Measurements from ENCODE around the gene PFN4. TPM values are rescaled to one million over a fixed set of nuclear protein-coding genes. Genes with fewer than 3 reads are reported as not detected.

Gene PFN4
- total and polyA plus RNA-seq, 9 of the 15 experiments (the other 6 are each of a cell fraction or from before 2014, with no cell fraction given) = 0.07 to 0.54 (median 0.31) TPM; not detected in 2

GRCh38 chr2:24075915-24076848, 47.0 kb downstream of the PFN4 start, which contains the start of gene SF3B6 (continued):
- TF ChIP-seq, protein P1, sequence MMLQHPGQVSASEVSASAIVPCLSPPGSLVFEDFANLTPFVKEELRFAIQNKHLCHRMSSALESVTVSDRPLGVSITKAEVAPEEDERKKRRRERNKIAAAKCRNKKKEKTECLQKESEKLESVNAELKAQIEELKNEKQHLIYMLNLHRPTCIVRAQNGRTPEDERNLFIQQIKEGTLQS (IDR thresholded peaks at IDR 0.05) = peak; percentile 39; the same call in 1 of the 2 replicates
- TF ChIP-seq, protein P1 (CRISPR knock-in tag; conservative IDR thresholded peaks at IDR 0.05) = no peak
- TF ChIP-seq MYC (IDR thresholded peaks at IDR 0.05; ENCODE audit: low read depth, low read length) = peak; percentile 85
- peak; percentile 89 for TF ChIP-seq MYC (CRISPR knock-in tag; IDR thresholded peaks at IDR 0.05; ENCODE audit: borderline replicate concordance, low read depth)
- TF ChIP-seq POLR2AphosphoS2 (IDR thresholded peaks at IDR 0.05; ENCODE audit: low read length) = peak; percentile 70; the same call in 1 of the 2 replicates
- peak; percentile 84 for TF ChIP-seq HNRNPLL (IDR thresholded peaks at IDR 0.05; ENCODE audit: low read depth, low read length, poor library complexity, severe bottlenecking)
- peak; percentile 68 to 84 for TF ChIP-seq MNT (conservative IDR thresholded peaks at IDR 0.05)
- TF ChIP-seq, protein P2, sequence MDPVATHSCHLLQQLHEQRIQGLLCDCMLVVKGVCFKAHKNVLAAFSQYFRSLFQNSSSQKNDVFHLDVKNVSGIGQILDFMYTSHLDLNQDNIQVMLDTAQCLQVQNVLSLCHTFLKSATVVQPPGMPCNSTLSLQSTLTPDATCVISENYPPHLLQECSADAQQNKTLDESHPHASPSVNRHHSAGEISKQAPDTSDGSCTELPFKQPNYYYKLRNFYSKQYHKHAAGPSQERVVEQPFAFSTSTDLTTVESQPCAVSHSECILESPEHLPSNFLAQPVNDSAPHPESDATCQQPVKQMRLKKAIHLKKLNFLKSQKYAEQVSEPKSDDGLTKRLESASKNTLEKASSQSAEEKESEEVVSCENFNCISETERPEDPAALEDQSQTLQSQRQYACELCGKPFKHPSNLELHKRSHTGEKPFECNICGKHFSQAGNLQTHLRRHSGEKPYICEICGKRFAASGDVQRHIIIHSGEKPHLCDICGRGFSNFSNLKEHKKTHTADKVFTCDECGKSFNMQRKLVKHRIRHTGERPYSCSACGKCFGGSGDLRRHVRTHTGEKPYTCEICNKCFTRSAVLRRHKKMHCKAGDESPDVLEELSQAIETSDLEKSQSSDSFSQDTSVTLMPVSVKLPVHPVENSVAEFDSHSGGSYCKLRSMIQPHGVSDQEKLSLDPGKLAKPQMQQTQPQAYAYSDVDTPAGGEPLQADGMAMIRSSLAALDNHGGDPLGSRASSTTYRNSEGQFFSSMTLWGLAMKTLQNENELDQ (CRISPR knock-in tag; IDR thresholded peaks at IDR 0.05; ENCODE audit: borderline replicate concordance) = no peak
- peak; percentile 91 for TF ChIP-seq NBN (IDR thresholded peaks at IDR 0.05; ENCODE audit: low read depth)
- TF ChIP-seq ZBTB43 (CRISPR knock-in tag; IDR thresholded peaks at IDR 0.05) = 0 out of 2 replicates have a peak, but pooled peaks have one; percentile 51
- peak; percentile 76; the same call in 1 of the 2 replicates for TF ChIP-seq CCAR2 (IDR thresholded peaks at IDR 0.05; ENCODE audit: low read depth, low read length)
- TF ChIP-seq HBP1 (CRISPR knock-in tag; IDR thresholded peaks at IDR 0.05) = 0 out of 2 replicates have a peak, but pooled peaks have one; percentile 8
- peak; percentile 75; the same call in 1 of the 2 replicates for TF ChIP-seq ZBED1 (IDR thresholded peaks at IDR 0.05)
- TF ChIP-seq NKRF (IDR thresholded peaks at IDR 0.05; ENCODE audit: borderline replicate concordance) = peak; percentile 85
- peak; percentile 37; the same call in 1 of the 2 replicates for TF ChIP-seq RFX5 (IDR thresholded peaks at IDR 0.05; ENCODE audit: low read depth, low read length)
